Measurements from ENCODE around the gene POLR3B.

- TF ChIP-seq POLR2A (IDR thresholded peaks at IDR 0.05; ENCODE audit: low read length) (no peak), GATA1 (IDR thresholded peaks at IDR 0.05; ENCODE audit: low read depth, low read length) (no peak)
Measured at GRCh38 chr12:106551410-106551809, 193.9 kb downstream of the POLR3B start.
